MM.1S (cell line): ENCODE measurements around the gene NINJ1.

ENCODE experiments used
- CTCF ChIP-seq: fragments of 300-600 bp; sonication (generic); IDR thresholded peaks from 2 replicates; pipeline ENCODE4 v1.5.1; 2016; ENCODE audit warnings: antibody characterized with exemption, low read length, mixed read lengths
- EZH2 ChIP-seq: fragments of 300-600 bp; sonication (generic); optimal IDR thresholded peaks from 2 replicates; pipeline ENCODE3; 2017; ENCODE audit warnings: low read depth, mild to moderate bottlenecking, antibody characterized with exemption, low read length, mixed read lengths

GRCh38 chr9:93166699-93167098 lies 32.6 kb upstream of the NINJ1 start:
- no peak for TF ChIP-seq CTCF
- no peak for TF ChIP-seq EZH2
